GM19035 (cell line): Measurements from ENCODE around the gene CFH.
"Not testable (repeated sequence)": the region's sequence is repeated elsewhere in the genome, so short reads cannot be mapped to it uniquely, and the experiment has no call there.

ENCODE experiments used
- ATAC-seq: cut with Tn5 transposase; IDR thresholded peaks from one replicate; pipeline ENCODE4 v1.9.1; 2021; ENCODE audit not compliant: unreplicated experiment

CFH gene

GRCh38 chr1:196667131-196667530 lies 15.3 kb downstream of the CFH start:
- ATAC-seq: no peak

- ATAC-seq: no peak
These were observed 17.2 kb downstream of the CFH start for GRCh38 chr1:196669051-196669450.

GRCh38 chr1:196669693-196670092 lies 17.9 kb downstream of the CFH start:
- ATAC-seq: no peak

GRCh38 chr1:196674908-196675307 lies 23.1 kb downstream of the CFH start:
- no peak for ATAC-seq

GRCh38 chr1:196677781-196678509 lies 26.1 kb downstream of the CFH start:
- ATAC-seq: no peak

- no peak for ATAC-seq
These were observed 26.7 kb downstream of the CFH start for GRCh38 chr1:196678510-196678884.

- no peak for ATAC-seq
These were observed 28.3 kb downstream of the CFH start for GRCh38 chr1:196680107-196680506.

- ATAC-seq: no peak
These were observed 32.6 kb downstream of the CFH start for GRCh38 chr1:196684476-196684875.

- no peak for ATAC-seq
These were observed 33.7 kb downstream of the CFH start for GRCh38 chr1:196685506-196685905.

GRCh38 chr1:196689001-196689400 lies 37.2 kb downstream of the CFH start:
- no peak for ATAC-seq

GRCh38 chr1:196690582-196690981 lies 38.7 kb downstream of the CFH start:
- no peak for ATAC-seq

GRCh38 chr1:196698993-196699392 lies 47.1 kb downstream of the CFH start:
- ATAC-seq: no peak

GRCh38 chr1:196701144-196701543 lies 49.3 kb downstream of the CFH start:
- ATAC-seq: no peak

- ATAC-seq: not testable (repeated sequence)
These were observed 58.0 kb downstream of the CFH start for GRCh38 chr1:196709892-196710291.

- ATAC-seq: no peak
These were observed 66.0 kb downstream of the CFH start for GRCh38 chr1:196717868-196718267.

GRCh38 chr1:196723325-196724185 lies 71.7 kb downstream of the CFH start:
- ATAC-seq: peak; percentile 99

GRCh38 chr1:196732526-196732925 lies 80.7 kb downstream of the CFH start:
- no peak for ATAC-seq

- ATAC-seq: no peak
These were observed 81.5 kb downstream of the CFH start for GRCh38 chr1:196733091-196733970.

GRCh38 chr1:196734006-196734405 lies 82.2 kb downstream of the CFH start:
- ATAC-seq: no peak

GRCh38 chr1:196734460-196734859 lies 82.6 kb downstream of the CFH start:
- no peak for ATAC-seq

- no peak for ATAC-seq
These were observed 86.9 kb downstream of the CFH start for GRCh38 chr1:196738730-196739129.
